ENCODE data around the gene ITIH6. TPM values are rescaled to one million over a fixed set of nuclear protein-coding genes. Genes with fewer than 3 reads are reported as not detected.

The ITIH6 gene

Small RNA genes within 50 kb of the gene (small RNA-seq; reads per million reads assigned to genes)
- gene AL049732.1 (ENCODE audit: insufficient read depth) (not detected), gene SNORA11 (ENCODE audit: insufficient read depth) (2.9 reads per million, percentile 43 among the genes with 10 or more reads in this experiment)

All from mesendoderm (in vitro differentiated cells).